Calu3 (cell line): ENCODE results near the gene GGCT. TPM values are rescaled to one million over a fixed set of nuclear protein-coding genes. Genes with fewer than 3 reads are reported as not detected.

Experiments used
- BruUV-seq: library from RNA; stranded (reverse); fragments of 400-500 nt; replicated peaks from 2 replicates; lab custom pipeline; 2021; lab: Mats Ljungman, UMichigan
- CTCF ChIA-PET: fragments of 300-600 bp; sonication (Branson Sonifier 250); formaldehyde crosslinking; loops from one replicate; lab custom pipeline; 2022; ENCODE audit warnings: antibody characterized with exemption; lab: Charles Lee
- DNase-seq: peaks from one replicate; pipeline ENCODE4 v3.0.0; 2022
- H3K27ac Mint-ChIP-seq: one replicate; pipeline ENCODE4 v1.8.0; 2022; ENCODE audit warnings: mixed read lengths; ENCODE audit not compliant: unreplicated experiment
- H3K27me3 Mint-ChIP-seq: one replicate; pipeline ENCODE4 v1.8.0; 2022; ENCODE audit warnings: mixed read lengths; ENCODE audit not compliant: unreplicated experiment
- H3K36me3 Mint-ChIP-seq: one replicate; pipeline ENCODE4 v1.8.0; 2022; ENCODE audit warnings: mild to moderate bottlenecking, moderate library complexity, mixed read lengths; ENCODE audit not compliant: insufficient read depth, unreplicated experiment
- H3K4me1 Mint-ChIP-seq: one replicate; pipeline ENCODE4 v1.8.0; 2022; ENCODE audit warnings: mild to moderate bottlenecking, low read depth, mixed read lengths; ENCODE audit not compliant: unreplicated experiment
- H3K4me3 Mint-ChIP-seq: one replicate; pipeline ENCODE4 v1.8.0; 2022; ENCODE audit warnings: mild to moderate bottlenecking, low read depth, moderate library complexity, mixed read lengths; ENCODE audit not compliant: unreplicated experiment
- H3K9me3 Mint-ChIP-seq: one replicate; pipeline ENCODE4 v1.8.0; 2022; ENCODE audit warnings: low read depth, mixed read lengths; ENCODE audit not compliant: unreplicated experiment
- intact Hi-C: fragments of 100-400 bp; cut with micrococcal nuclease; formaldehyde crosslinking; loops from one replicate; pipeline ENCODE4 v1.10.0; 2022; ENCODE audit not compliant: unreplicated experiment
- total RNA-seq: library from RNA; stranded (reverse); gene quantifications from 2 replicates; pipeline ENCODE4 v1.2.3, GENCODE V29; 2022
- TF ChIP-seq, protein P1 (sequence below): fragments of 200-600 bp; IDR thresholded peaks from one replicate; pipeline ENCODE4 v1.8.0; 2022; ENCODE audit warnings: antibody characterized with exemption; ENCODE audit not compliant: unreplicated experiment

GGCT gene
- total RNA-seq, 1 experiment from 2014 or later = 90.6 TPM

DNA sequence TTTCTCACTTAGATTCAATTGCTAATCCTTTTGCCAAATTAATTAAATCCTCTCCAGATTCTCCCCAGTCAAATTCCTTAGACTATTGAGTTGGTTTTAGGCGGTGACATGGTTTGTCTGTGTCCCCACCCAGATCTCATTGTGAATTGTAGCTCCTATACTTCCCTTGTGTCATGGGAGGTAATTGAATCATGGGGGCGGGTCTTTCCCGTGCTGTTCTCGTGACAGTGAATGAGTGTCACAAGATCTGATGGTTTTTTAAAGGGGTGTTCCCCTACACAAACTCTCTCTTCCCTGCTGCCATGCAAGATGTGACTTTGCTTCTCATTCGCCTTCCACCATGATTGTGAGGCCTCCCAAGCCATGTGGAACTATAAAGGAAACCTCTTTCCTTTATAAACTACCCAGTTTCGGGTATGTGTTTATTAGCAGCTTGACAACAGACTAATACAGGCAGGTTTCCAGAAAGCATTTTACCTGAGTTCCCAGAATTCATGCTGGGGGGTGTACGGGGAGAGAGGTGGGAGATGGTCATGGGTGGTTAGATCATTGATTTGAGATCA is 45.4 kb upstream of the GGCT start:
- peaks cover 39% of the 10 kb centered on the region for H3K4me1 Mint-ChIP-seq
- BruUV-seq = no TSS peak
- peak overlapping the region; percentile 82 for H3K27ac Mint-ChIP-seq
- TF ChIP-seq, protein P1, sequence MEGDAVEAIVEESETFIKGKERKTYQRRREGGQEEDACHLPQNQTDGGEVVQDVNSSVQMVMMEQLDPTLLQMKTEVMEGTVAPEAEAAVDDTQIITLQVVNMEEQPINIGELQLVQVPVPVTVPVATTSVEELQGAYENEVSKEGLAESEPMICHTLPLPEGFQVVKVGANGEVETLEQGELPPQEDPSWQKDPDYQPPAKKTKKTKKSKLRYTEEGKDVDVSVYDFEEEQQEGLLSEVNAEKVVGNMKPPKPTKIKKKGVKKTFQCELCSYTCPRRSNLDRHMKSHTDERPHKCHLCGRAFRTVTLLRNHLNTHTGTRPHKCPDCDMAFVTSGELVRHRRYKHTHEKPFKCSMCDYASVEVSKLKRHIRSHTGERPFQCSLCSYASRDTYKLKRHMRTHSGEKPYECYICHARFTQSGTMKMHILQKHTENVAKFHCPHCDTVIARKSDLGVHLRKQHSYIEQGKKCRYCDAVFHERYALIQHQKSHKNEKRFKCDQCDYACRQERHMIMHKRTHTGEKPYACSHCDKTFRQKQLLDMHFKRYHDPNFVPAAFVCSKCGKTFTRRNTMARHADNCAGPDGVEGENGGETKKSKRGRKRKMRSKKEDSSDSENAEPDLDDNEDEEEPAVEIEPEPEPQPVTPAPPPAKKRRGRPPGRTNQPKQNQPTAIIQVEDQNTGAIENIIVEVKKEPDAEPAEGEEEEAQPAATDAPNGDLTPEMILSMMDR = no peak
- H3K9me3 Mint-ChIP-seq = no peaks in the 10 kb centered on the region
- peaks cover 6% of the 10 kb centered on the region for H3K36me3 Mint-ChIP-seq
- no peak overlapping the region for H3K4me3 Mint-ChIP-seq
- intact Hi-C loops = loop anchor here (1.0 to 5.0 kb wide), 3 partner anchors 14 to 192 kb away; no protein-coding TSS in a partner anchor
- CTCF ChIA-PET = interaction anchor here (1.0 to 7.3 kb wide), 2 partner anchors 13 to 38 kb away, joined by 3 to 60 read pairs; no protein-coding TSS in a partner anchor
- DNase-seq = peak; percentile 50
- no peaks in the 10 kb centered on the region for H3K27me3 Mint-ChIP-seq

DNA sequence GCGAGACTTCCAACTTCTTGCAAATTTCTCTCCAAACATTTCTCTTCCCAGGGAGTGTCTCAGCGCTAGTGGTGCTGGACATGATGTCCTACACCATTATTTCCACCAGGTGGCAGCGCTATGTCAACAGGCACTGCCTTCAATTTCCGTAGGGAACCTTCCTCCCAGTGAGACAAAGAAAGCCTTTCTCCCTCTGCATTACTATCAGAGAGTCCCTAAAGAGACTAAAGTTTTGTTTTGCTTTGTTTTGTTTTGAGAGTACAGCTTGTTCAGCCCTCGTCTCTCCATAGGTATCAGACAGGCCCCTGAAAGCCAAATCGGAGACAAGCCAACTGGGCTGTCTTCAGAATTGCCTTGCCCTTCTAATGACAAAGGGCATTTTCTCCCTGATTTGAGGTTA is 44.2 kb upstream of the GGCT start:
- Mint-ChIP-seq H3K4me3 (no peak overlapping the region), H3K9me3 (no peaks in the 10 kb centered on the region), H3K27ac (no peak overlapping the region), H3K36me3 (peaks cover 6% of the 10 kb centered on the region), H3K4me1 (peaks cover 39% of the 10 kb centered on the region), H3K27me3 (no peaks in the 10 kb centered on the region)
- peak; percentile 86 for DNase-seq
- no TSS peak for BruUV-seq
- TF ChIP-seq, protein P1 = peak; percentile 91
- CTCF ChIA-PET = interaction anchor here (7.3 kb wide), 1 partner anchor 14 kb away, joined by 60 read pairs; no protein-coding TSS in a partner anchor
- intact Hi-C loops = loop anchor here (5.0 kb wide), 1 partner anchor 193 kb away; no protein-coding TSS in a partner anchor

DNA sequence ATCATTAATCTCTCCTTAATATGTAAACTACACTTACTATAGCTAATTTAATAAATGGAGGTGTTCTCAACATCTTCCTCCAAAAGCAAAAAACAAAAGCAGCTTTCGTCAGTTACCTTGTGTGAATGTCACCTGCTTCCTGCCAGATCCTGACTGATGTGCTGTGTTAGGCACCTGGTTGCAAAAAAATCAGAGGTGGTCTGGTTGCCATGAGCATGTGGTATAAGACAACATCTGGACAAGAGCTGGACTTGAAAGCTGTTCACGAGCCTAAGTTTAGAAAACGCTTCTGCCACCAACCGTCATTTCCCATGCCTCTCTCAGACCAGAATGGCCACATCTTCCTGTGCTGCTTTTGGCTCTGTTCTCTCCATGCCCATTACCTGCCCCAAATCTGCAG is 42.0 kb upstream of the GGCT start:
- intact Hi-C loops = loop anchor here (5.0 kb wide), 1 partner anchor 196 kb away; no protein-coding TSS in a partner anchor
- BruUV-seq = no TSS peak
- Mint-ChIP-seq H3K36me3 (peaks cover under 1% of the 10 kb centered on the region), H3K4me3 (no peak overlapping the region), H3K27ac (no peak overlapping the region), H3K9me3 (no peaks in the 10 kb centered on the region), H3K27me3 (no peaks in the 10 kb centered on the region), H3K4me1 (peaks cover 31% of the 10 kb centered on the region)
- TF ChIP-seq, protein P1 = no peak
- no peak for DNase-seq
- CTCF ChIA-PET = interaction anchor here (0.5 to 7.3 kb wide), 2 partner anchors 12 to 17 kb away, joined by 3 to 60 read pairs; no protein-coding TSS in a partner anchor

DNA sequence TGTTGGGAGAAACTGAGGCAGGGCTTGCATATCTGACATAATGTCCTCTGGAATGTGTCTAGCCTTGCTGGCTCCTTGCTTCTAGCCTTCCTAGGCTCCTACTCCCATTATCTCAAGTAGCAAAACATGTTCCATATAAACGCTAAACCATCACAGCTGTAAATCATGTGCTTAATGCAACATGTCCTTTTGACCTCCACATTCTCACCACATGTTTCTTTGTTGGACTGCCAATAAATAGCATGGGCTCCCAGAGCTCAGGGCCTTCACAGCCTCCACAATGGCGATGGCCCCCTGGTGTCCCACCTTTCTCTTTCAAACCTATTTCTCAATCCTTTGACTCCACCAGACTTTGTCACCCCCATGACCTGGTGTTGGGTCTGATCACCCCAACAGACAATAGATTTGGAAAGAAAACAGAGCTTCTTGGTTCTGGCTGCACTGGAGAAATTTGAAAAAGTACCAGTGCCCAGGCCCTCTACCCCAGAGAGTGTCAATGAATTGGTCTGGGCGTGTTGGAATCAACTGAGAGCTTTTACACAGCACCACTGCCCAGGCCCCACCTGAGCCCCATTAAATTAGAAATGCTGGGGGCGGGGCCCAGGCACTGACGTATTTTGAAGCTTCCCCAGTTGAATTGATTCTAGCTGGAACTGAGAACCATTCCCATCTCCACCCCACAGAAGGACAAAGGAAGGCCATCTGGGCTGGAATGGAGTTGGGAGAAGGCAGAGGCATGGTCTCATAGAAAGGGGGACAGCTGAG is 41.3 kb upstream of the GGCT start:
- CTCF ChIA-PET = interaction anchor here (0.5 to 7.3 kb wide), 2 partner anchors 11 to 17 kb away, joined by 3 to 60 read pairs; no protein-coding TSS in a partner anchor
- TF ChIP-seq, protein P1 = no peak
- Mint-ChIP-seq H3K27ac (no peak overlapping the region), H3K9me3 (no peaks in the 10 kb centered on the region), H3K36me3 (no peaks in the 10 kb centered on the region), H3K27me3 (no peaks in the 10 kb centered on the region), H3K4me3 (no peak overlapping the region), H3K4me1 (peaks cover 25% of the 10 kb centered on the region)
- intact Hi-C loops = loop anchor here (5.0 kb wide), 1 partner anchor 196 kb away; no protein-coding TSS in a partner anchor
- no TSS peak for BruUV-seq
- DNase-seq = no peak
